HPDE6-E6E7 (cell line): Measurements from ENCODE around the gene ABCG8.

Source experiments
- DNase-seq: peaks from one replicate; pipeline ENCODE4 v3.0.0; 2011; ENCODE audit warnings: missing footprints; ENCODE audit errors: extremely low spot score

Gene ABCG8

DNA sequence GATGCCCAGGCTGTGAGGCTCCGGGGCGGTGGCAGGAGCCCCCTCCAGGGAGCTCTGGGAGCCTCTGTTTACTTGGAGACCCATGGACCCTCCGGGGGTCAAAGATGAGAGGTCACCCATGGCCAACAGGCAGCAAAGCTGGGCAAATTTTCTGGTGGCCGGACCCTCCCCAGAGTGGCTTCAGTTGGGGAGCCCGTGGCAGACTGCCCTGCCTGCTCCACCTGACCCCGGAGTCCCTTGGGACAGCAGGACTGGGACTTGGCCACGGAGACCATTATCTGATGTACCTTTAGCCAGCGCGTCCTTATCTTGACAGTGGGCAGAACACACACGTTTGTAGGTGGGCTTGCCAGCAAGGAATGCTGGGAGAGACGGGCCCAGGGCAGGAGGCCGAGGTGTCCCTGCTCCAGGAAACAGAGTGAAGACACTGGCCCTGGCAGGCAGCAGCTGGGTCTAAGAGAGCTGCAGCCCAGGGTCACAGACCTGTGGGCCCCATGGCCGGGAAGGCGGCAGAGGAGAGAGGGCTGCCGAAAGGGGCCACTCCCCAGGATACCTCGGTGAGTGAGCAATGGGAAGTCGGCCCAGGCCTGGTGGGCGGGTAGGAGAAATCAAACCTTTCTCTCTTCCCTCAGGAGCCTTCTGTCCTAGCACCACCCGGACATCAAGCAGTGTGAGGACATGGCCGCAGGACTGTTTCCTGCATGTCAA, at the start of gene ABCG8, which contains the start of gene ABCG5:
Gene ABCG8, plus strand, starts transcription at position 412 of the 708 bp plus-strand sequence. Its CDS starts 83 bp downstream, at position 495.
Gene ABCG5, minus strand, starts transcription at position 280 of the 708 bp plus-strand sequence. Its CDS starts 160 bp downstream, at position 120.
- DNase-seq = no peak

DNA sequence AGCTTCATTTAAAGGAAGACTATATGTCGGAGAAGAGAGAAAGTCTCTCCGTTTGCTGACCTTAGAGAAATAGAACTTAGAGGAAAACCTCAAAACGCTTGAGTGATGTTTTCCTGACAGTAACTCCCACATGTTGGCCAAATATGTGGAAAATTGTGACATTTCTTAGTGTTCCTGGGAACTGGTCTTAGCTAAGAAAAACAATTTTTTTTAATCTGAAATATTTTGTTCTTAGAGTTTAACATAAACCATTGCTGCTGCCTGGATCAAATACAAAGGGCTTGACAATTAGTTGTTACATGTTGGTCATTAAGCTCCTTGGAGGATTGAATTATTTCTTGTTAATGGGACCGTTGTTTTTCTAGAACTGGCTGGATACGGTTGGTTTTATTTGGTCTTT, 48.6 kb upstream of the ABCG8 start:
- DNase-seq = no peak

DNA sequence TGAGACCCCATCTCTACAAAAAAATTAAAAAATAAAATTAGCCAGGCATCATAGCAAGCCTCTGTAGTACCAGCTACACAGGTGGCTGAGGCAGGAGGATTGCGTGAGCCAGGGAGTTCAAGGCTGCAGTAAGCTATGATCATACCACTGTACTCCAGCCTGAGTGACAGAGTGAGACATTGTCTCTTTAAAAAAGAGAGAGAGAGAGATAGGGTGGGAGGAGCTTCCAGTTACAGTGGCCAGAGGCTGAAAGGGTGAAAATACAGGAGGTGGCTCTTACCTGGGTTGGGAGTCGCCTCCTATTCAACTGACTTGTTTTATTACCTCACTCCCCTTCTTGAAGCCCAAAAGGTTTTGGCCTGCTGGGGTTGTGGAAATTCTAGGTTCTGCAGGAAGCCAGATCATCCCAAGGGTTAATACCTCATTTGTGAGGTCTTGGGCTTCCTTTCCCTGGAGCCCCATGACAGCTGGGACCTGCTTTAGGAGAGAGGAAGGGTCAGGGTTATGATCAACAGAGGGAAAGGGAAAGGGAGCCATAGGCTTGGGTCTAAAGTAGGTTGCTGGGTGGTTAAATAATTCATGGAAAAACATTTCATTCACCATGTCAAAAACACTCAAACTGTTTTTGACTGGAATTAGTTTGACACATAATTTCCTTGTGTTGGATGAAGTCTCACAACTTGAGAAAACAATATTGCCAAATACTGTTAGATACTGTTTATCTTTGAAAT, 47.6 kb upstream of the ABCG8 start:
- DNase-seq = no peak

GRCh38 chr2:43792653-43793052, 46.1 kb upstream of the ABCG8 start:
- no peak for DNase-seq

GRCh38 chr2:43794956-43795355, 43.8 kb upstream of the ABCG8 start:
- no peak for DNase-seq

DNA sequence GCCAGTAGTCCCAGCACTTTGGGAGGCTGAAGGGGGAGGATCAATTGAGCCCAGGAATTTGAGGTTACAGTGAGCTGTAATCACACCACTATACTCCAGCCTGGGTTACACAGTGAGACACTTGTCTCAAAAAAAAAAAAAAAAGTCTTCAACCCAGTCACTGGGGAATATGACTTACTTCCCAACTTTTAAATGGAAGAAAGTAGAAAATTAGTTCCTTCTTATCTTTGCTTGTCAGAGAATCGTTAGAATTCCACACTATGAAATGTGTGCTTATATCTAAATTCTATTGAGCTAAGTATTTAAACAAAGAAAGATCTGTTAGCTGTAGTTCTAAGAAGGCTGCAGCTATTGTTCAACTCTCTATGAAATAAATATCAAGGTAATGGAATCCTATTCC, 42.6 kb upstream of the ABCG8 start:
- DNase-seq = no peak

DNA sequence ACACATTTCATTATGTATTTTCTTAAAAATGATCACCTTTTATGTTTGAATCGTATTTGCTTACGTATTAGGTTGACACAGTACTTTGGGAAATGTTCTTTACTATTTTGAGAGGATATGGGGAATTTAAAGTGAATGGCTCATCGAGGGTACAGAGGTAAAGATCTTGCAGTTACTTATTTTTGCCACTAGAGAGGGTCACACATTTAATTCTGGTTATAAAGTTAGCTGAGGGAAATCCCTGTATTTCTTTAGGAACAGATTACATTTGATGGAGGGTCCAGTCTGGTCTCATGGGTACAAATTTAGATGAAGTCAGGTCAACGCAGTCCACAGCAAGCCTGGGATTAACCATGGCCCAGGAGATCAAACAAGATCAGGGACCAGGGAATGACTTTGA, 40.5 kb upstream of the ABCG8 start:
- peak; percentile 8 for DNase-seq

DNA sequence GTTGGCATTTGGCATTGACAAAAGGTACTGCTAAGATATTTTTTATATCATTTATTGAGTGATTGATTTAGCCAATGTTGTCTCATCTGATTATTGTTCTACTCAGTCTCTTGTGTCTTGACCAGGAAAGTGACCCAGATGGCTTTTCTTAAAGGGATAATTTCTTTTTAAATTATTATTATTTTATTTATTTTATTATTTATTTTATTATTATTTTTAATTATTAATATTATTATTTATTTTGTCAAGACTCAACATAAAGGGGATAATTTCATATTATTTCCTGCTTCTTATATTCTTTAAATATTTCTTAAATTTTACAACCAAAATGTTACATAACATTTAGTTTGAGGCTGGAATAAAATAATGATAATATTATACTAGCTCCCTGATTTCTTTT, 37.9 kb upstream of the ABCG8 start:
- DNase-seq = no peak

- no peak for DNase-seq
Observed at GRCh38 chr2:43802135-43802534, 36.6 kb upstream of the ABCG8 start.

GRCh38 chr2:43803113-43803512, 35.7 kb upstream of the ABCG8 start:
- no peak for DNase-seq

DNA sequence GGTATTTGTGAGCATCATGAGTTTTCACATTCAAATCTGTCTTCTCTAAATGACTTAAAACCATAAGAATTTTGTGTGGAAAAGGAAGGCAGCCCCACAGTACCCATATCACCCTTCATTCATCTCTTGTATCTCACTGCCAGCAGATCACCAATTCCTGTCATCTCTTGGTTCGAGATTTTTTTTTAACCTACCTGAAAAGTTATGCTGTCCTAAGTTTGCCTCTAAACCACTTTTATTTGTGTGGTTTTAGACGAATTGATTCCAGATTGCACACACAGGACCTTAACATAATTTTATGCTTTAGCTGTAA, 32.1 kb upstream of the ABCG8 start:
- DNase-seq = no peak

- DNase-seq = no peak
Observed at GRCh38 chr2:43810452-43810851, 28.3 kb upstream of the ABCG8 start.

- DNase-seq = no peak
Observed at GRCh38 chr2:43810888-43811287, 27.9 kb upstream of the ABCG8 start.

DNA sequence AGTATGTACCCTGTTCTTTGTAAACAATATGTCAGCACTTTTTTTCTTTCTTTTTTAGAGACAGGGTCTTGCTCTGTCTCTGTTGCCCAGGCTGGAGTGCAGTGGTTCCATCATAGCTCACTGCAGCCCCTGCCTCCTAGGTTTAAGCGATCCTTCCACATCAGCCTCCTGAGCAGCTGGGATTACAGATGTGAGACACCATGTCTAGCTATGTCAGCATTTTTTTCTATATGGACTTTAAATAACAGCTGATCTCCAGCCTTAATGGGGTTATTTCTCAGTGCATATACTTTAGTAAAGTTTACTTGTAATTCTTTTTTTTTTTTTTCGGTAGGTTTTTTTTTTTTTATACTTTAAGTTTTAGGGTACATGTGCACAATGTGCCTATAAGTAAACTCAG, 26.8 kb upstream of the ABCG8 start:
- no peak for DNase-seq

DNA sequence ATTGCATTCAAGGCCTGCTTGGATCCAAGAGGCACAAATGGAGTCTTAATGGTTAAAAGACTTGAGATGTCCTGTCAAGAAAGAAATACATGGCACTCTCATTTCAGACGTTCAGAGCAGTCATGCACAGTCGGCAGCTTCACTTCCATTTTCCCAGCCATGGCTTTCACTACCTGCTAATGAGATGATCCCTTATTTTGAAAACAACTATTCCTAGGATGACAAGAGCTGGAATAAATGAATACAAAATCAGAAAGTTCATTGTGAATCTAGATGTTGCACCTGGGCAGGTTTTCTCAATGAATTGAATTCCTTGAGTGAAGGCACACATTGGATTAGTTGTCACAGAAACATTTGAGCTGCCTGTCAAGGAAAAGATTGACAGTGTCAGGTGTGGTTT, 25.8 kb upstream of the ABCG8 start:
- no peak for DNase-seq

DNA sequence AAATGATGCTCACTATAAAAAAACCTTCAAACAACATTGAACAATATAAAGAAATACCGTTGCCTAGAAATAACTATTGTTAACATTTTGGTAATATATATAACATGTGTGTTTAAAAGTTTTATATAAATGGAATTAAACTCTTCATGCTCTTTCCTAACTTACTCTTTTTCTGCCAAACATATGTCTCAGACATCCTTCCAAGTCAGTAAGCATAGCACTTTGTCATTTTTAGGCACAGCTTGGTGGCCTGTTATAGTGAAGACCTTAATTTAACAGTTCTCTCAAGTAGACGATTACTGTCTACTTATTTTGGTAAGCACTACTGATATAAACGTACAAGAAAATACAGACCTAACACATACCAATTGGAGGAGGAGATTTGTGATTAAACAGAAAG, 24.1 kb upstream of the ABCG8 start:
- no peak for DNase-seq

DNA sequence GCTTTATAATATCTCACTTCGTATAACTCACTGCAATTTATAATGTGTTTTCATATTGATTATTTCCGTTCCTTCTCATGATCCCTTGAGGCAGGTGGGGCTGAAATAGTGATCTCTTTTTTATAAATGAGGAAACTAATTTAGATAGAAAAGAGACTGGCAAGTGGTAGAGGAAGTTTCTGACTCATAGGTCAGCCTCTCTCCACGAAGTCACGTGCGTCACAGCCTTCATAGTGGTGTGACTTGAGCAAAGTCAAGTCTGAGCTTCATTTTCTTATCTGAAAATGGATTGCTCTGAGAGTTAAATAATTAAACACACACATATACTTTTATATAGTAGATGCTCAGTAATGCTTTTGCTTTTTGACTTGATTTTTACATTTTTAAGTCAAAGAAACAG, 20.0 kb upstream of the ABCG8 start:
- DNase-seq = peak; percentile 53

- no peak for DNase-seq
Observed at GRCh38 chr2:43819491-43820163, 19.1 kb upstream of the ABCG8 start.

GRCh38 chr2:43822839-43823238, 15.9 kb upstream of the ABCG8 start:
- DNase-seq = no peak

- DNase-seq = no peak
Observed at GRCh38 chr2:43823751-43824150, 15.0 kb upstream of the ABCG8 start.

DNA sequence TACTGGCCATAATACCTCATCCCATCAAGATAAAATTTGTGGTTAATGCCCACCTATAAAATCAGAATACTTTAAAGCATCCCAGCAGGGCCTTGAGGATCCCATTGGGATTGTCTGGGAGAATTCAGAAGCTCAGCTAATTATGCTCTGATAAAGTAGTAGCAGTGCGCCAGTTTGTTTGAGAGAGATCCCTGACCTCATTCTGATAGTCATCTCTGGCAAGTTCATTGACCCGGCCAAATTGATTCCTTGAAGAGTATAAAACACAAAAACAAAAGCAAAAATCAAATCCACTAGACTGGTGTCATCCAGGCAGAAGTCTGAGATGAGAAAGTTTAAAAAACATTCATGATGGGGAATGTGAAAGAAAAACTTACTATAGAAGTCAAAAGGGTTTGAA, 14.3 kb upstream of the ABCG8 start:
- DNase-seq = no peak

DNA sequence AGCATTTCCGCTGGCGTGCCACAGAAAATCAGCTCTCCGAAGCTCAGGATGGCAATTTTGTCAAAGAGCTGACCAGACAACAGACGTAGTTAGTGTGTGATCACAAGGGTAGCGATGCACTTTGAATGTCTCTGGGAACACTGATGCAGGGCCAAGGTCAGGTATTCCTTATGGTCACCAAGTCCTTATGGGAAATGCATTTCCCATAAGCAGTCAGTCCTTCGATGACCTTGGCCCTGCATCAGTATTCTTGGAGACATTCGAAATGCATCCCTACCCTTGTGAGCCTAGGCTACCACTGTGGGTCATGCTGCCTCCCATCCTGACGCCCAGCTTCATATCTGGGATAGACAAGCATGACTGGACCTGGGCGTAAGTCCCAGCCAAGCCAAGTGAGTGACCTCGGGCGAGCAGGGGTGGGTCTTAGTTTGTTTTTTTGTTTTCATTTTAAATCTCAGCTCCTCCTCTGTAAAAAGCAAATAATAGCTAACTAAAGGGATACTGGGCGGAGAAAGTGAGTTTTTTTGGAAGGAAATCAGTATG, 13.7 kb upstream of the ABCG8 start:
- DNase-seq = no peak

DNA sequence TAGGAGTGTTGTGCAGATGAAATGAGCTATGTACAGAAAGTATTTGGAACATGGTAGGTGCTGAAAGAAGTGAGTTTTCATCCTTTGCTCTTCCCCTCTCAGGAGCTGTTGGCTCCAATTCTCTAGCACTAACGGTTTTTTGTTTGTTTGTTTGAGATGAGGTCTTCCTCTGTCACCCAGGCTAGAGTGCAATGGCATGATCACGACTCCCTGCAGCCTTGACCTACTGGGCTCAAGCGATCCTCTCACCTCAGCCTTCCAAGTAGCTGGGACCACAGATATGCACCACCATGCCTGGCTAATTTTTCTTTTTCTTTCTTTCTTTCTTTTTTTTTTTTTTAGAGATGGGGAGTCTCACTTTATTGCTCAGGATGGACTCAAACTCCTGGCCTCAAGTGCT, 12.9 kb upstream of the ABCG8 start:
- no peak for DNase-seq
